AG04450 (cell line): Measurements from ENCODE around the gene AIFM3. TPM values are rescaled to one million over a fixed set of nuclear protein-coding genes. Genes with fewer than 3 reads are reported as not detected.

ENCODE experiments used
- CTCF ChIA-PET: fragments of 300-600, 350-600 bp; formaldehyde crosslinking; extraction: SDS; loops from one replicate; lab custom pipeline; 2022; ENCODE audit warnings: antibody characterized with exemption, inconsistent platforms; lab: Charles Lee
- POLR2A ChIA-PET: fragments of 350-600 bp; formaldehyde crosslinking; extraction: SDS; loops from one replicate; lab custom pipeline; 2021; ENCODE audit warnings: antibody characterized with exemption, inconsistent platforms; lab: Yijun Ruan, JAX
- DNase-seq: peaks from one replicate; pipeline ENCODE4 v3.0.0-alpha.2; 2011; ENCODE audit warnings: low read depth, low spot score
- H3K27ac ChIP-seq: one replicate; pipeline ENCODE4 v1.5.1; 2012; ENCODE audit warnings: low read depth, low read length, control low read depth
- H3K27me3 ChIP-seq: one replicate; pipeline ENCODE4 v1.6.0; 2012; ENCODE audit warnings: low read length; ENCODE audit not compliant: control insufficient read depth, insufficient read depth
- H3K4me3 ChIP-seq: 2 replicates; pipeline ENCODE4 v1.5.1; 2011; ENCODE audit warnings: mild to moderate bottlenecking, low read depth, low read length, control low read depth
- H3K9me3 ChIP-seq: 2 replicates; pipeline ENCODE4 v1.5.1; 2012; ENCODE audit warnings: low read length; ENCODE audit not compliant: control insufficient read depth, insufficient read depth
- polyA plus RNA-seq: library from polyadenylated mRNA; depleted of rRNA; stranded (reverse); fragments of >200 nt; gene quantifications from 2 replicates; pipeline ENCODE4 v1.2.3, GENCODE V29; 2011
- TF ChIP-seq, protein P1 (sequence below): IDR thresholded peaks from 2 replicates; pipeline ENCODE4 v1.5.1; 2011; ENCODE audit warnings: low read depth, low read length, control low read depth, inconsistent platforms

Gene AIFM3
- polyA plus RNA-seq, 1 experiment, result 0.15 TPM

DNA sequence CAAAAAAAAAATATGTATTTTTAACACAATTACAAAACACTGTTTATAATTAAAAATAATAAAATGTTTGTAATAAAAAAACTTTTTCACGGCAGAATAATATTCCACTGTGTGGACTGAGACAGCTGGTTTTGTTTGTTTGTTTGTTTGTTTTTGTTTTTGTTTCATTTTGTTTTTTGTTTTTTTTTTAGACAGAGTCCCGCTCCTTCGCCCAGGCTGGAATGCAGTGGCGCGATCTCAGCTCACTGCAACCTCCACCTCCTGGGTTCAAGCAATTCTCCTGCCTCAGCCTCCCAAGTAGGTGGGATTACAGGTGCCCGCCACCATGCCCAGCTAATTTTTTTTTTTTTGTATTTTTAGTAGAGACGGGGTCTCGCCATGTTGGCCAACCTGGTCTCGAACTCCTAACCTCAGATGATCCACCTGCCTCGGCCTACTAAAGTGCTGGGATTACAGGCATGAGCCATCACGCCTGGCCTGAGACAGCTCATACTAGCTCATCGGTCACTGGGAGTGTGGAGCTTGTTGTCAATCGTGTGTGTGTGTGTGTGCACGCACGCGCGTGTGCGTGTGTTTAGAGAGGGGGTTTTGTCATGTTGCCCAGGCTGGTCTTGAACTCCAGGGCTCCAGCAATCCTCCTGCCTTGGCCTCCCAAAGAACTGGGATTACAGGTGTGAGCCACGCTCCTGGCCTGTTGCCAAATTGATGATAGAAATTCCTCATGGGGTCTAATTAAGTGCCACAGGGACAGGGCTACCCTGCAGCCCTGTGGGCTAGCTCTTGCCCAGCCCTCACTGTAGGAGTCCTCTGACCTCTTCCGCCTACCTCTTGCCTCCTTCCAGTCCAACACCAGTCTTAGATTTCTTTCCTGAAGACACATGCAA is 7.2 kb upstream of the AIFM3 start:
- TF ChIP-seq, protein P1, sequence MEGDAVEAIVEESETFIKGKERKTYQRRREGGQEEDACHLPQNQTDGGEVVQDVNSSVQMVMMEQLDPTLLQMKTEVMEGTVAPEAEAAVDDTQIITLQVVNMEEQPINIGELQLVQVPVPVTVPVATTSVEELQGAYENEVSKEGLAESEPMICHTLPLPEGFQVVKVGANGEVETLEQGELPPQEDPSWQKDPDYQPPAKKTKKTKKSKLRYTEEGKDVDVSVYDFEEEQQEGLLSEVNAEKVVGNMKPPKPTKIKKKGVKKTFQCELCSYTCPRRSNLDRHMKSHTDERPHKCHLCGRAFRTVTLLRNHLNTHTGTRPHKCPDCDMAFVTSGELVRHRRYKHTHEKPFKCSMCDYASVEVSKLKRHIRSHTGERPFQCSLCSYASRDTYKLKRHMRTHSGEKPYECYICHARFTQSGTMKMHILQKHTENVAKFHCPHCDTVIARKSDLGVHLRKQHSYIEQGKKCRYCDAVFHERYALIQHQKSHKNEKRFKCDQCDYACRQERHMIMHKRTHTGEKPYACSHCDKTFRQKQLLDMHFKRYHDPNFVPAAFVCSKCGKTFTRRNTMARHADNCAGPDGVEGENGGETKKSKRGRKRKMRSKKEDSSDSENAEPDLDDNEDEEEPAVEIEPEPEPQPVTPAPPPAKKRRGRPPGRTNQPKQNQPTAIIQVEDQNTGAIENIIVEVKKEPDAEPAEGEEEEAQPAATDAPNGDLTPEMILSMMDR, result no peak
- peaks cover 7% of the 10 kb centered on the region for H3K27me3 ChIP-seq
- DNase-seq, result no peak
- no peak overlapping the region for H3K27ac ChIP-seq
- no peak overlapping the region for H3K4me3 ChIP-seq
- CTCF ChIA-PET, result interaction anchor here (0.6 to 5.7 kb wide), 5 partner anchors 11 to 394 kb away, joined by 3 to 25 read pairs (median 7); no protein-coding TSS in a partner anchor
- POLR2A ChIA-PET, result no interaction called here
- H3K9me3 ChIP-seq, result no peaks in the 10 kb centered on the region

DNA sequence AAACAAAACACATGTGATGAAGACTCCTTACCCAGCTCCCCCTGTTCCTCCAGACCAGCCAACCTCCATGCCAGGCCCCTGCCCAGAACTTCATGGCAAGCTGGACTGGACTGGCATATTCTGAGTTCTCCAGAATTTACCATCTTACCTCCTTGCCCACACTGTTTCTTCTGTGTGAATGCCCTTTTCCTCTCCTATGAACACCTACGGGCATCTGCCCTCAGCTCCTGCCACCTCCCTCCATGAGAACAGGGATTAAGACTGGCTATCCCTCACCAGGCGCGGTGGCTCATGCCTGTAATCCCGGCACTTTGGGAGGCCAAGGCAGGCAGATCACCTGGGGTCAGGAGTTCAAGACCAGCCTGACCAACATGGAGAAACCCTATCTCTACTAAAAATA is 6.4 kb upstream of the AIFM3 start:
- H3K9me3 ChIP-seq, result no peaks in the 10 kb centered on the region; the same call in 1 of the 2 replicates
- DNase-seq, result no peak
- TF ChIP-seq, protein P1, result no peak
- CTCF ChIA-PET, result interaction anchor here (0.6 to 5.7 kb wide), 3 partner anchors 10 to 395 kb away, joined by 3 to 25 read pairs (median 8); no protein-coding TSS in a partner anchor
- H3K27me3 ChIP-seq, result peaks cover 12% of the 10 kb centered on the region
- H3K4me3 ChIP-seq, result no peak overlapping the region
- H3K27ac ChIP-seq, result no peak overlapping the region
- POLR2A ChIA-PET, result no interaction called here

DNA sequence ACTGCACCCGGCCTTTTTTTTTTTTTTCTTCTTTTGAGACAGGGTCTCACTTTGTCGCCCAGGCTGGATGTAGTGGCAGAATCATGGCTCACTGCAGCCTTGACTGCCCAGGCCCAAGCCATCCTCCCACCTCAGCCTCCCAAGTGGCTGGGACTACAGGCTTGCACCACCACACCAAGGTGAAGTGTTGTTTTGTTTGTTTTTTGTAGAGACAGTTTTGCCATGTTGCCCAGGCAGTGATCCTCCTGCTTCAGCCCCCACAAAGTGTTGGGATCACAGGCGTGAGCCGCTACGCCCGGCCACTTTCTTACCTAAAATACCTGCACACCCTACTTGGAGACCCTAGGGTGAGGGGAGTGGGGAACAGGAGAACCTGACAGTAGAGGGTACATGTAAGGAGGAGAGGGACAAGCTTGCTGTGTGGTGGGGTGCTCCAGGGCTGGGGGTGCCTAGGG is 4.5 kb upstream of the AIFM3 start:
- H3K27me3 ChIP-seq, result peaks cover 21% of the 10 kb centered on the region
- no peak overlapping the region for H3K4me3 ChIP-seq
- CTCF ChIA-PET, result interaction anchor here (0.6 to 2.5 kb wide), 9 partner anchors 8 to 179 kb away, joined by 3 to 10 read pairs (median 4); partner anchors contain the start of gene CRKL
- POLR2A ChIA-PET, result no interaction called here
- no peak overlapping the region for H3K27ac ChIP-seq
- TF ChIP-seq, protein P1, result no peak
- H3K9me3 ChIP-seq, result no peaks in the 10 kb centered on the region; the same call in 1 of the 2 replicates
- DNase-seq, result no peak

DNA sequence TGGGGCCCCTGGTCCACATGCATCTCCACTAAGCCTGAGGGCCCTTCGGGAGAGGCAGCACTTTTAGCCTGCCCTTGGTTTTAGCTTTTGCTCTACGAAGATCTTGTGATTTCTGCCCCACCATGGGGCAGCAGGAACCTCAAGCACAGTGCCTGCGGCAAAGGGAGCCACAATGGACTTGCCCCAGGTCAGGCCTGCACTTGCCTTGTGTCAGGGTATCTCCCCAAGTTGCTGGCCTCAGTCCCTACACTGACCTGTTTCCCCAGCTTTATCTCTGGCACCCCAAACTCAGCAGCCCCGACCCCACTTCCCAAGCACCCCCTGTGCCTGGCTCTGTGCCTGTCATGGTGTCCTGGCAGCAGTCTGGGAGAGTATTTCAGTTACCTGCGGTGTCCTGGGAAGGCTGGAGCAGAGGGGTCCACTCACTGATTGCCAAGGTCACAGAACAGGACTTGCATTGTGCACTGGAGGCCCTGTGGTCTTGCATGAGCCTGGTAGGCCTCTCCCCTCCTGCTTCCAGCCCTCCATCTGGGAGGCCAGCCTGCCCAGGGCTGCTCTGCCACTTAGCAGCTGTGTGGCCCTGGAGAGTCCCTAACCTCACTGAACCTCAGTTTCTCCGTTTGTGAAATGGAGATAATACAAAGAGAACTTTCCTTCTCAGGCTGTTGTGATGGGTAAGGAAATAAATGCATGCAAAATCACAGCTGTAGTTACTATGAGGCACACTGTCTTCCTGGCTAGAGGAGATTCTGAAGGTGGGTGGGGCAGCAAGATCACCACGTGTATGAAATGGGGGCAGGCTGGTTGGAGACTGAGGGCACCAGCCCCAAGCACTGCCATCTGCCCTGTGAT is 3.6 kb upstream of the AIFM3 start:
- ChIA-PET CTCF (interaction anchor here (0.9 to 1.4 kb wide), 2 partner anchors 46 to 78 kb away, joined by 3 read pairs; partner anchors contain the start of gene CRKL), POLR2A (interaction anchor here (1.0 kb wide), 1 partner anchor 11 kb away, joined by 4 read pairs; no protein-coding TSS in a partner anchor)
- no peak for DNase-seq
- H3K9me3 ChIP-seq, result no peaks in the 10 kb centered on the region; the same call in 1 of the 2 replicates
- H3K27me3 ChIP-seq, result peaks cover 21% of the 10 kb centered on the region
- TF ChIP-seq, protein P1, result no peak
- no peak overlapping the region for H3K27ac ChIP-seq
- H3K4me3 ChIP-seq, result no peak overlapping the region
